ENCODE results near the gene SLX9.
"Not testable (repeated sequence)": the region's sequence is repeated elsewhere in the genome, so short reads cannot be mapped to it uniquely, and the experiment has no call there.

SLX9 gene

GRCh38 chr21:44975720-44976555, 36.1 kb downstream of the SLX9 start:
- DNase-seq (ENCODE audit: low read depth in 1 of 2, low spot score in 1 of 2) = no peak

GRCh38 chr21:44976556-44977393, 36.9 kb downstream of the SLX9 start:
- DNase-seq (ENCODE audit: low read depth in 1 of 2, low spot score in 1 of 2) = not testable (repeated sequence)

- DNase-seq (ENCODE audit: low read depth in 1 of 2, low spot score in 1 of 2) = no peak
Observed at GRCh38 chr21:44977616-44978340, 37.9 kb downstream of the SLX9 start.

GRCh38 chr21:44979687-44980561, 40.1 kb downstream of the SLX9 start:
- no peak for DNase-seq (ENCODE audit: low read depth in 1 of 2, low spot score in 1 of 2)

- no peak for DNase-seq (ENCODE audit: low read depth in 1 of 2, low spot score in 1 of 2)
Observed at GRCh38 chr21:44980562-44981489, 41.0 kb downstream of the SLX9 start.

GRCh38 chr21:44982558-44983250, 42.9 kb downstream of the SLX9 start:
- DNase-seq (ENCODE audit: low read depth in 1 of 2, low spot score in 1 of 2) = no peak

GRCh38 chr21:44983421-44984206, 43.8 kb downstream of the SLX9 start:
- no peak for DNase-seq (ENCODE audit: low read depth in 1 of 2, low spot score in 1 of 2)

GRCh38 chr21:44984428-44984791, 44.6 kb downstream of the SLX9 start:
- no peak for DNase-seq (ENCODE audit: low read depth in 1 of 2, low spot score in 1 of 2)

- no peak for DNase-seq (ENCODE audit: low read depth in 1 of 2, low spot score in 1 of 2)
Observed at GRCh38 chr21:44984792-44985440, 45.1 kb downstream of the SLX9 start.

GRCh38 chr21:44985441-44986401, 45.9 kb downstream of the SLX9 start:
- DNase-seq (ENCODE audit: low read depth in 1 of 2, low spot score in 1 of 2) = no peak

- DNase-seq (ENCODE audit: low read depth in 1 of 2, low spot score in 1 of 2) = no peak
Observed at GRCh38 chr21:44986471-44987291, 46.9 kb downstream of the SLX9 start.

- no peak for DNase-seq (ENCODE audit: low read depth in 1 of 2, low spot score in 1 of 2)
Observed at GRCh38 chr21:44987301-44987885, 47.6 kb downstream of the SLX9 start.

- no peak for DNase-seq (ENCODE audit: low read depth in 1 of 2, low spot score in 1 of 2)
Observed at GRCh38 chr21:44987886-44988606, 48.2 kb downstream of the SLX9 start.

All from stimulated activated CD4-positive, alpha-beta T cell treated with anti-CD3 and anti-CD28 coated beads, Interleukin-15, amount 100 ng/mL, for 1 hour (primary cell).